ENCODE measurements around the gene GRIN1.

GRCh38 chr9:137166380-137167229 lies 27.7 kb downstream of the GRIN1 start:
- TF ChIP-seq GATA1 (IDR thresholded peaks at IDR 0.05; ENCODE audit: low read depth, low read length), result no peak
- TF ChIP-seq POLR2A (IDR thresholded peaks at IDR 0.05; ENCODE audit: low read length), result no peak
